NK-92 (cell line): ENCODE data around the gene GGTLC1.

Experiments
- DNase-seq: peaks from one replicate; lab custom pipeline; 2025; ENCODE audit not compliant: unreplicated experiment; lab: John Stamatoyannopoulos, UW

GGTLC1 gene

GRCh38 chr20:23966927-23967615 is 21.5 kb downstream of the GGTLC1 start:
- no peak for DNase-seq

GRCh38 chr20:23966298-23966697 is 22.3 kb downstream of the GGTLC1 start:
- DNase-seq: no peak

- DNase-seq: no peak
These were observed 24.6 kb downstream of the GGTLC1 start for GRCh38 chr20:23963941-23964340.

- no peak for DNase-seq
These were observed 26.3 kb downstream of the GGTLC1 start for GRCh38 chr20:23962272-23962671.

DNA sequence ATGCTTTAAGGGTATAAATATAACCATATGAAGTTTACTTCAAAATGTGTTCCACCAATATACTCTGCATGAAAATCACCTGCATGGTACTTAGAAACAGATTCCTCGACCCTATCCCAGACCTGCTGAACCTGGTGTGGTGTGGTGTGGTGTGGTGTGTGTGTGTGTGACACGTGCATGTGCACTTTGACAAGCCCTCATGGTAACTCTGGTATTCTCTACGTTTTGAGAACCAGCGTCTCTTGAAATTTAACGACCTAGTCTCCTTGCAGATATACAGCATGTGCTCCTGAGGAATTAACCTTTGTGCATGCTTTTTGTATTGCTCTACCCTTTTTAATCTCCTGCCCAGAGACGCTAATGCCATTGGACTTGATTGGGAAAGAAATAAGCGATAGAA is 29.5 kb downstream of the GGTLC1 start:
- no peak for DNase-seq

GRCh38 chr20:23955896-23956295 is 32.7 kb downstream of the GGTLC1 start:
- no peak for DNase-seq

- DNase-seq: no peak
These were observed 34.4 kb downstream of the GGTLC1 start for GRCh38 chr20:23954008-23954745.

DNA sequence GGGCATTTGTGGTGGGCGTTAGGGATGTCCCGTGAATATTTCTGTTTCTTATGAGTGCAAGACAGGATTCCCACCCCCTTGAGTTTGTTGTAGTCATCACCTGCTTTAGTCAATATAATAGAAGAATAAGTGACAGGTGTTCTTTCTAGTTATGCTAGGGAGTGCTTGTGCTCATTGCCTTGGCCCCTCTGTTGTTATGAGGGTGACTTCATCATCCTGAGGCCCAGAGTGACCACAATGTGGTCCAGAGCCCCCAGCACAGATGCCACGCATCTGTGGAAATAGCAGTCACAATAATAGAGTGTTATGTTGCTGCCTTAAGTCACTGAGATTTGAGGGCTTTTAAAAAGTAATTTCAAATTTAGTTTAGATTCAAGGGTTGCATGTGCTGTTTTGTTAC is 42.4 kb downstream of the GGTLC1 start:
- DNase-seq: no peak

GRCh38 chr20:23943304-23943703 is 45.3 kb downstream of the GGTLC1 start:
- DNase-seq: no peak

GRCh38 chr20:23939641-23940040 is 48.9 kb downstream of the GGTLC1 start:
- DNase-seq: no peak

DNA sequence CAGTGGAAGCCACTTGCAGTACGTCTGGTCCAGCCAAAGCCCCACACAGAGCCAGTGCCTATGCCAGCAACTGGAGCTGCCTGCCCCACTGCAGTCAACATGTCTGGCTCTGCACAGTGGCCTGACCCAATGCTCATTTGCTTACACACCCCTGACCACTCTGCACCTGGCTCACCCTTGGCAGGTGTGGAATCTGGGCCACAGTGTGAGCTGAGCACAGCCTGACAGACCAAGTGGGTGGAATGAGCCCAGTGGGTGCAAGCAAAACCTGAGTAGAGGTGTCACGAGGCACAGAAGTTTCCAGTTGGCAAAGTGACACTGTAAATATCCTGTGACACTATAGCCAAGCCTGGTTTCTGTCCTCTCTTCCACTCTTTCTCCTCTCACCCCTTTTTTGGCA is 49.5 kb downstream of the GGTLC1 start:
- no peak for DNase-seq

DNA sequence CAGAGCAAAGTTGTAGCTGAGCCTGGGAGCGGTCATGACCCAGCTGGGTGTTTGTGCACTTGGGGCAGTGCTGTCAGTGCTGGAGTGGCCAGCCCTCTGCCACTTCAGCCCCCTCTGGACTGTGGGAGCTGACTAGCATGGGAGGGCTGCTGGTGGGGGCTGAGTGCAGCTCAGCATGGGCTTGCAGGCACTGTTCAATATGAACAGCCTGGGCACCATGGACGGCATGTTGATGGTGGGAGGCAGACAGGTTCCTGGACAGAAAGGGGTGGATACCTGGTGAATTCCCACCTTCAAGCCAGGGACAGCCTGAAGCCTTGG is 50.5 kb downstream of the GGTLC1 start:
- DNase-seq: no peak

DNA sequence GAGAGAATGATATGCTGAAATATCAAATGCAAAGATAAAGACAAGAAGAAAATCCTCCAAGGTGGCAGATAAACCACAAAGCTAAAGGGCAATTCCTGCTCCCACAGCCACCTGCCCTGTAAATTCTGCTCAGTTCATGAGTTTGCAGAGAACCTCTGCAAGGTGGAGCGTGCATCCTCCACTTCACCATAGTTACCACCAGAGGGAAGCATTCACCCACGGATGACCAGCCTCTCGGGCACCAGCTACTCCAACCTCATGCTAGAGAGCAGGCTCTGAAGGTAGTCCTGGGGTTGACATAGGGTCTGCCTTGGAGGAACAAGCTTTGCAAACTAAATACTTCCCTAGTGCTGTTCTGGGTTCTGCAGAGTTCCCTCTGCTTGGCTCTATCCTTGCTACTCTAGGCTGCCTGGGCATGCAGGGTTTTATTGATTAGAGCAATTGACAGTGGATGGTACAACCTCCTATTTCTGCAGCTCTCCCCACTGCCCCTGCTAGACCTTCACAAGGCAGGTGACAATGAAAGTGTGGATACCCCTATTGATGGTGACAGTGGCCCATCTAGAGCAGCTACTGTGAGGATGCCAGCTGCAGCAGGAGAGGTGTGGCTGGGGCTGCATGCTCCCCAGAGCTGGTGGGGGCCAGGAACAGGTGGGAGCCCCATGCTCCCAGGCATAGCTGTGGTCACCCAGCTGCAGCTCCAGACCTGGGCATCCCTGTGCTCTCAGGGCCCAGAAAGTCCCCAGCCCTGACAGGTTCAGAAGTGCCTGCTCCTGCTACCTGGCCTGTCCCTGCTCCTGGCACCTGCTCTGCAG is 51.1 kb downstream of the GGTLC1 start:
- DNase-seq: no peak
